ENCODE measurements around the gene SLC51A.

Gene SLC51A

GRCh38 chr3:196217307-196218154, 1.2 kb downstream of the SLC51A start:
- DNase-seq = no peak

- no peak for DNase-seq
These were observed 1.9 kb downstream of the SLC51A start for GRCh38 chr3:196218155-196218712.

GRCh38 chr3:196219194-196219969, 3.0 kb downstream of the SLC51A start:
- DNase-seq = peak; percentile 100

- no peak for DNase-seq
These were observed 3.6 kb downstream of the SLC51A start for GRCh38 chr3:196219970-196220311.

GRCh38 chr3:196220587-196220986, 4.3 kb downstream of the SLC51A start:
- DNase-seq = peak; percentile 79 to 80

- peak; percentile 67 to 80 for DNase-seq
These were observed 4.7 kb downstream of the SLC51A start for GRCh38 chr3:196220991-196221390.

GRCh38 chr3:196222876-196223595, 6.7 kb downstream of the SLC51A start:
- no peak for DNase-seq

GRCh38 chr3:196225086-196225485, 8.8 kb downstream of the SLC51A start:
- no peak for DNase-seq

GRCh38 chr3:196225763-196226364, 9.5 kb downstream of the SLC51A start:
- no peak for DNase-seq

- DNase-seq = no peak
These were observed 10.8 kb downstream of the SLC51A start for GRCh38 chr3:196227121-196227561.

- no peak for DNase-seq
These were observed 11.5 kb downstream of the SLC51A start for GRCh38 chr3:196227629-196228493.

GRCh38 chr3:196232154-196232881, 16.0 kb downstream of the SLC51A start:
- no peak for DNase-seq

GRCh38 chr3:196232882-196233251, 16.5 kb downstream of the SLC51A start:
- no peak for DNase-seq

- DNase-seq = peak; percentile 93 to 94
These were observed 19.3 kb downstream of the SLC51A start for GRCh38 chr3:196235452-196236122.

GRCh38 chr3:196236223-196236622, 19.9 kb downstream of the SLC51A start:
- no peak for DNase-seq

GRCh38 chr3:196237203-196237602, 20.9 kb downstream of the SLC51A start:
- DNase-seq = no peak

- DNase-seq = no peak
These were observed 22.6 kb downstream of the SLC51A start for GRCh38 chr3:196238612-196239560.

GRCh38 chr3:196240424-196240823, 24.1 kb downstream of the SLC51A start:
- no peak for DNase-seq

- no peak for DNase-seq
These were observed 25.4 kb downstream of the SLC51A start for GRCh38 chr3:196241704-196242103.
